Nephron (organoid): ENCODE measurements around the gene MFSD1.
A peak's percentile ranks its signal among the peaks of the same experiment; 100 is the strongest.

Experiments
- H3K27ac Mint-ChIP-seq, 3 experiments: 2 replicates each; pipeline ENCODE4 v1.8.0; 2020; ENCODE audit warnings: mixed read lengths in 3 of 3, mild to moderate bottlenecking in 2 of 3, moderate library complexity in 1 of 3
- H3K27me3 Mint-ChIP-seq: 2 replicates; pipeline ENCODE4 v1.8.0; 2021; ENCODE audit warnings: low read depth, mild to moderate bottlenecking, moderate library complexity, mixed read lengths
- H3K36me3 Mint-ChIP-seq: 2 replicates; pipeline ENCODE4 v1.8.0; 2020; ENCODE audit warnings: low read depth, mixed read lengths
- H3K4me1 Mint-ChIP-seq: 2 replicates; pipeline ENCODE4 v1.8.0; 2020; ENCODE audit warnings: mixed read lengths
- H3K4me3 Mint-ChIP-seq, 3 experiments: 2 replicates each; pipeline ENCODE4 v1.8.0; 2020; ENCODE audit warnings: mild to moderate bottlenecking in 3 of 3, mixed read lengths in 3 of 3, moderate library complexity in 2 of 3
- H3K9me3 Mint-ChIP-seq: 2 replicates; pipeline ENCODE4 v1.8.0; 2020; ENCODE audit warnings: mixed read lengths
- TF ChIP-seq, protein P1 (sequence below), 3 experiments: fragments of 200-600 bp; sonication (generic); IDR thresholded peaks; one replicate each; pipeline ENCODE4 v1.5.0; 2021; ENCODE audit warnings: antibody characterized with exemption in 3 of 3; ENCODE audit not compliant: unreplicated experiment in 3 of 3

MFSD1 gene

DNA sequence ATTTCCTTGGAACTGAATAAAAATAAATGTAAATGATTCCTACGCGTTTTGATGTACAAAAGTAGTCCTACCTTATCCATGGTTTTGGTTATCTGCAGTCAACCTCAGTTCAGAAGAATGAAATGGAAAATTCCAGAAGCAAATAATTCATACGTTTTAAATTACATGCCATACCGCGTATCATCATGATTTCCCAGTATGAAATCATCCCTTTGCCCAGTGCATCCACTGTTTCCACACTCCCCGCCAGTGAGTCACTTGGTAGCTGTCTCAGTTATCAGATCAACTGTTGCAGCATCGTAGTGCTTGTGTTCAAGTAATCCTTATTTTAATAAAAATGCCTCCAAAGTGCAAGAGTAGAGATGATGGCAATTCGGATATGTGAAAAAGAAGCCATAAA is 9.1 kb upstream of the MFSD1 start:
- no peak overlapping the region for H3K4me3 Mint-ChIP-seq
- no peaks in the 10 kb centered on the region for H3K9me3 Mint-ChIP-seq
- H3K36me3 Mint-ChIP-seq: no peaks in the 10 kb centered on the region
- TF ChIP-seq, protein P1, sequence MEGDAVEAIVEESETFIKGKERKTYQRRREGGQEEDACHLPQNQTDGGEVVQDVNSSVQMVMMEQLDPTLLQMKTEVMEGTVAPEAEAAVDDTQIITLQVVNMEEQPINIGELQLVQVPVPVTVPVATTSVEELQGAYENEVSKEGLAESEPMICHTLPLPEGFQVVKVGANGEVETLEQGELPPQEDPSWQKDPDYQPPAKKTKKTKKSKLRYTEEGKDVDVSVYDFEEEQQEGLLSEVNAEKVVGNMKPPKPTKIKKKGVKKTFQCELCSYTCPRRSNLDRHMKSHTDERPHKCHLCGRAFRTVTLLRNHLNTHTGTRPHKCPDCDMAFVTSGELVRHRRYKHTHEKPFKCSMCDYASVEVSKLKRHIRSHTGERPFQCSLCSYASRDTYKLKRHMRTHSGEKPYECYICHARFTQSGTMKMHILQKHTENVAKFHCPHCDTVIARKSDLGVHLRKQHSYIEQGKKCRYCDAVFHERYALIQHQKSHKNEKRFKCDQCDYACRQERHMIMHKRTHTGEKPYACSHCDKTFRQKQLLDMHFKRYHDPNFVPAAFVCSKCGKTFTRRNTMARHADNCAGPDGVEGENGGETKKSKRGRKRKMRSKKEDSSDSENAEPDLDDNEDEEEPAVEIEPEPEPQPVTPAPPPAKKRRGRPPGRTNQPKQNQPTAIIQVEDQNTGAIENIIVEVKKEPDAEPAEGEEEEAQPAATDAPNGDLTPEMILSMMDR (IDR thresholded peaks at IDR 0.05; ENCODE audit: unreplicated experiment in 3 of 3): no peak
- H3K27me3 Mint-ChIP-seq: peaks cover 7% of the 10 kb centered on the region
- H3K27ac Mint-ChIP-seq: no peak overlapping the region
- H3K4me1 Mint-ChIP-seq: peaks cover 14% of the 10 kb centered on the region

GRCh38 chr3:158794206-158794605 is 7.6 kb upstream of the MFSD1 start:
- Mint-ChIP-seq H3K4me3 (no peak overlapping the region), H3K9me3 (no peaks in the 10 kb centered on the region), H3K27me3 (peaks cover 13% of the 10 kb centered on the region), H3K27ac (no peak overlapping the region), H3K36me3 (no peaks in the 10 kb centered on the region), H3K4me1 (peaks cover 12% of the 10 kb centered on the region)
- TF ChIP-seq, protein P1 (IDR thresholded peaks at IDR 0.05; ENCODE audit: unreplicated experiment in 3 of 3): no peak

GRCh38 chr3:158794936-158795518 is 6.8 kb upstream of the MFSD1 start:
- TF ChIP-seq, protein P1 (IDR thresholded peaks at IDR 0.05; ENCODE audit: unreplicated experiment in 3 of 3): peak; percentile 33 to 57 (median 38)
- H3K27me3 Mint-ChIP-seq: peaks cover 13% of the 10 kb centered on the region
- no peaks in the 10 kb centered on the region for H3K9me3 Mint-ChIP-seq
- no peak overlapping the region for H3K4me3 Mint-ChIP-seq
- peaks cover 6% of the 10 kb centered on the region for H3K4me1 Mint-ChIP-seq
- H3K36me3 Mint-ChIP-seq: no peaks in the 10 kb centered on the region
- no peak overlapping the region for H3K27ac Mint-ChIP-seq

- Mint-ChIP-seq H3K4me3 (peak overlapping the region; percentile 82 to 93 (median 91)), H3K27me3 (peaks cover 13% of the 10 kb centered on the region), H3K4me1 (peaks cover 30% of the 10 kb centered on the region), H3K36me3 (no peaks in the 10 kb centered on the region), H3K27ac (peak overlapping the region; percentile 69 to 87 (median 78)), H3K9me3 (no peaks in the 10 kb centered on the region)
- TF ChIP-seq, protein P1 (IDR thresholded peaks at IDR 0.05; ENCODE audit: unreplicated experiment in 3 of 3): no peak
Observed at GRCh38 chr3:158801201-158801600, 653 bp upstream of the MFSD1 start.

DNA sequence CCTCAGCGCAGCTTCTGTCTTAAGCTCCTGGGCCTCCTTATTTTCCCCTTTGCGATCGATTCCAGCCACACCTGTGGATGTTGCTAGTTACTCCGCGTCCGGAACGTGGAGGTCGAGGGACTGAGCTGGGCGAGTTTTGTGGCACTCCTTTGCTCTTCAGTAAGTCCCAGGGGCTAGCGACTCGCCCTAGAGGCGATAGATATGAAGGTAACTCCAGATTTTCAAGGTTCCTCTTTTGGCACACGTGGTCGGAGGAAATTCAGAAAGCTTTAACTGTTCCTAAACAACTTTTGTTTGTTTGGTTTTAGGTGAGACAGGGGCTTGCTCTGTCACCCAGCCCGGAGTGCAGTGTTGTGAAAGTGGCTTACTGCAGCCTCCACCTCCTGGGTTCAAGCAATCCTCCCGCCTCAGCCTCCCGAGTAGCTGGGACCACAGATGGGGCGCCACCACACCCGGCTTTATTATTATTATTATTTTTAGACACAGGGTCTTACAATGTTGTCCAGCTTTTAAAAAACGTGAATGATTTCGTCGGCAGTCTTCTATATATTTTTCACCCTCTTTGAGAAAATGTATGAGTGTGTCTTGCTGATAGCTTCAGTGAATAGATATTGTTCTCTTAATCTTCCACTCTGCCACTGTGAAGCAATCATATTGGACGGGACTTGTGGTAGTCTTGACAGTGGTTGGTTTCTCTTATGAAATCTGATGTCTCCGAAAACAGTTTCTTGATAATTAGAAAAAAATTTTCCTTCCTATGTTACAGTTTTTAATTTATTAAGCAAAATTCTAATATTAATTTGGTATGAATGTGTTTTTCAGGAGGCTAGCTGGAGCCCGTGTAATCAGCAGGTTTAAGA is 785 bp downstream of the MFSD1 start:
- Mint-ChIP-seq H3K4me1 (peaks cover 30% of the 10 kb centered on the region), H3K27me3 (peaks cover 7% of the 10 kb centered on the region), H3K27ac (peak overlapping the region in 1 of 3 experiments; percentile 87), H3K9me3 (no peaks in the 10 kb centered on the region), H3K4me3 (peak overlapping the region; percentile 82 to 93 (median 91)), H3K36me3 (no peaks in the 10 kb centered on the region)
- TF ChIP-seq, protein P1 (IDR thresholded peaks at IDR 0.05; ENCODE audit: unreplicated experiment in 3 of 3): no peak
